Measurements from ENCODE around the gene TPTE.
"Not testable (repeated sequence)": the region's sequence is repeated elsewhere in the genome, so short reads cannot be mapped to it uniquely, and the experiment has no call there.

Gene TPTE

DNA sequence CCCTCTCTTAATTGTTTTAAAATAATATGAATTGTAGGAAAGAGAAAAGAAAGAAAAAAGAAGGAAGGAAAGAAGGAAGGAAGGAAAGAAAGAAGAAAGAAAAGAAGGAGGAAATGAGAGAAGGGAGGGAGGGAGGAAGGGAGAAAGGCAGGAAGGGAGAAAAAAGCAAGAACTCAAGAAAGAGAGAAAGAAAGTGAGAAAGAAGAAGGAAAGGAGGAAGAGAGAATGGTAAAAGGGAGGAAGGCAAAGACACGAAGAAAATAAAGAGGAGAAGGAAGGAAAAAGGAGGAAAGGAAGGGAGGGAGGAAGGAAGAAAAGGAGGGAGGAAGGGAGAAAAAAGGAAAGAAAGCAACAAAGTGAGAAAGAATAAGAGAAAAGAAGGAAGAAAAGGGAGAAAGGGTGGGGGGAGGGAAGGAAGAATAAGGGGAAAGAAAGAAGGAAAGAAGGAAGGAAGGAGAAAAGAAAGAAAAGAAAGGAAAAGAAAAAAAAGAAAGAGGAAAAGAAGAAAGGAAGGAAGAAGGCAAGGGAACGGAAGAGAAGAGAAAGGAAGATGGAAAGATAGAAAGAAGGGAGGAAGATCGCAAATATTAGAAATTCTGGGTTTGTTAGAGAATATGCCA is 95.9 kb downstream of the TPTE start:
- not testable (repeated sequence) for DNase-seq

DNA sequence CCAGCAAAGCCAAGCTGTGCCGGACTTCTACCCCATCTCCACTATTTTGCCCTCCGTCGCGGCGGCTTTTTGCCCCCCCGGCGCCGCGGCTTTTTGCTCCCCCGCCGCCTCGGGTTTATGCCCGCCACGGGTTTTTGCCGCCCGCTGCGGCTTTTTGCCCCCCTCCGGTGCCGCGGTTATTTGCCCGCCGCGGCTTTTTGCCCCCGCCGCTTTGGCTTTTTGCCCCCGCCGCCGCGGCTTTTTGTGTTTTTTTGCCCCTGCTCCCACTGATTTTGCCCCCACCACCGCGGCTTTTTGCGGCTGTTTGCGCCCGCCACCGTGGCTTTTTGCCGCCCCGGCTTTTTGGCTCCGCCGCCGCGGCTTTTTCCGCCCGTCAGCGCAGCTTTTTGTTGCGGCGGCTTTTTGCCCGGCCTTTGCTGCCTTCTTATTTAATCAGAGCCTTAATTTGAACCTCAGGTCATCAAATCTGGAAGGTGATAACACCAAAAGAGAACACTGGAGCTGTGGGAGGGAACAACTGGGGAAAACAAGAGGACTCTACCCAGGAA is 106.0 kb downstream of the TPTE start:
- DNase-seq: no peak

DNA sequence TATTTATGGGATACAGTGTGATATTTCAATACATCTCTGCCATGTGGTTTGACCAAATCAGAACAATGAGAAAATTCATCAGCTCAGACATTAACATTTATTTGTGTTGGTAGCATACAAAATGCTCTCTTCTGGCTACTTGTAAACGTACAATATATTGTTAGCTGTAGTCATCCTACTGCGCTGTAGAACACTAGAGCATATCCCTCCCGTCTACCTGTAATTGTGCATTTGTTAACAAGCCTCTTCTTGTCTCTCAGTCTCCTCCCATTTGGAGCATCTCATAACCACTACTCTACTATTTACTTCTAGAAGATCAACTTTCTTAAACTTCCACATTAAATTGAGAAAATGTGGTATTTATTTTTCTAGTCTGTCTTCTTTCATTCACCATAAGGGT is 107.9 kb downstream of the TPTE start:
- DNase-seq: not testable (repeated sequence)

DNA sequence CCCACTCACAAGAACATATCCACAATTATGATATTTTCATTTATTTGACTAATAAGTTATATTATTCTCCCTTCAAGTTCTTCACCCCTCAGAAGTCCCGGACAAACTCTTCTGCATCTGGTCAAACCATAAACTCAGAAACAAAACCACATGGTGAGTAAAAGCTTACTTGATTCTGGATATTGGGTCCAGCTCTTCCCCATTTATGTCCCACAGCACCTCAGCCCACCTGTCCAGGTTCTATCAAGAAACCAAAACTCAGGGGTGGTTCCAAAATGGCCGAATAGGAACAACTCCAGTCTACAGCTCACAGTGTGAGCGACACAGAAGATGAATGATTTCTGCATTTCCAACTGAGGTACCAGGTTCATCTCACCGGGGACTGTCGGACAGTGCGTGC is 109.4 kb downstream of the TPTE start:
- DNase-seq: not testable (repeated sequence)

DNA sequence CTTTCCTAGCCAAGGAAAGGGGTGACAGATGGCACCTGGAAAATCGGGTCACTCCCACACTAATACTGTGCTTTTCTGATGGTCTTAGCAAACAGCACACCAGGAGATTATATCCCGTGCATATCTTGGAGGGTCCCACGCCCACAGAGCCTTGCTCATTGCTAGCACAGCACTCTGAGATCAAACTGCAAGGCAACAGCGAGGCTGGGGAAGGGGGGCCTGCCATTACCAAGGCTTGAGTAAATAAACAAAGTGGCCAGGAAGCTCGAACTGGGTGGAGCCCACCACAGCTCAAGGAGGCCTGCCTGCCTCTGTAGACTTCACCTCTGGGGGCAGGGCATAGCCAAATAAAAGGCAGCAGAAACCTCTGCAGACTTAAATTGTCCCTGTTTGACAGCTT is 109.9 kb downstream of the TPTE start:
- not testable (repeated sequence) for DNase-seq

DNA sequence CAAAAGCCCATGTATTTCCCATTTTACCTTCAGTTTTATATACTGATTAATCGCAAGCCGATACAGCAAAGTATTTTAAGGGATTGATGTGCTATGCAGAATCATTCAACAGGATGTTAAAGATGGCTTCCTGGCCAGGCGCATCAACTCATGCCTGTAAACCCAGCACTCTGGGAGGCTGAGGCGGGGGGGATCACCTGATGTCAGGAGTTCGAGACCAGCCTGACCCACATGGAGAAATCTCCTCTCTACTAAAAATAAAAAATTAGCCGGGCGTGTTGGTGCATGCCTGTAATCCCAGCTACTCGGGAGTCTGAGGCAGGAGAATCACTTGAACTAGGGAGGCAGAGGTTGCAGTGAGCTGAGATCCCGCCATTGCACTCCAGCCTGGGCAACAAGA is 116.8 kb downstream of the TPTE start:
- DNase-seq: not testable (repeated sequence)

DNA sequence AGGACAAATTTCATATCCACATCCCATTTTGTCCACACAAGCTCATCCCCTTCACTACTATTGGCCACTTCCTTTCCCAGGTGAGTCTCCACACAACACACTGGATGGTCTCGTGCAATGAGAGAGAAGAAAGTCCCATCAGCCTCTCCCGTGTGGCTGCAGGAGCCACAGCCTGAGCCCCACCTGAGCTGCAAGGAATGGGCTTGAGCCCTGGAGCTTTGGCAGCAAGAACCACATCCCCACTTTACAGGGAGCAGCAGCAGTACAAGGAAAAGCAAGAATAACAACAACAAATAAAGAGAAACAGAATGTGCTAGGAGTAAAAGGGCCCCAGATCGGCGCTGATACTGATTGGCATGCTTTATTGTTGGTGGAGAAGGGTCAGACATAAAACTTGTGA is 117.7 kb downstream of the TPTE start:
- no peak for DNase-seq

DNA sequence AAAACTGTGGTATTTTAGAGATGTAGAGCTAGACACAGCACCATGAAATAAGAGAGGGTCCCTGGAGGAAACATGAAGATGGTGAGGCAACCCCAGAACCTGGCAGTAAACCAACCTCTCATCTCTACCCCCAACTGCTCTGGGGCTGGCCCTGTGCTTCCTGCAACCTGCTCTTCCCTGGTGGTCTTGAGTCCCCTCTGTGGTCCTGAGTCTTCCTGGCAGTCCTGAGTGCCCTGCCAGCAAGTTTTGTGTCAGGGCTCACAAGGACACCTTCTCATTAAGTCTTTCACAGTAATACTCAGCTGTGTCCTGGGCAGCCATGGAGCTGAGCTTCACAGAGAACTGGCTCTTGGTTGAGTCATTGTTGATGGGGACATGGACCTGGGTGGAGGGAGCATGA is 118.4 kb downstream of the TPTE start:
- not testable (repeated sequence) for DNase-seq

DNA sequence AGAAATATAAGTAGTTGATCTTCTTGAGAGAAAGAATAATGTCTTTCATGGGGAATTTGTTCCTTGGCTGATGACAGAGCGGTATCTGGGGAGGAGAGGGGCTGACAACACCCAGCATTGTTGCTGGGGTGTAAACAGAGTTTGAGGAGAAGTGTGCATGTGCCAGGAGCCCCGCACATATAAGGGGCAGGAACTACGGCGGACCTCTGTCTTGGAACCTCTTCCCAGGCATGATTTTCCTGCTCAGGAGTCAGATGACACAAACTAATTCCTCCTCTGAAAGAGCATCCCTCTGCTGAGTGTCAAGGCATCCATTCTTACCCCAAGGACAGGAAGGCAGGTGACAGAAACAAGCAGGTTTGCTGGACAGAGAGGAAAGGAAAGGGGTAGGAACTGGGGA is 119.1 kb downstream of the TPTE start:
- DNase-seq: no peak

DNA sequence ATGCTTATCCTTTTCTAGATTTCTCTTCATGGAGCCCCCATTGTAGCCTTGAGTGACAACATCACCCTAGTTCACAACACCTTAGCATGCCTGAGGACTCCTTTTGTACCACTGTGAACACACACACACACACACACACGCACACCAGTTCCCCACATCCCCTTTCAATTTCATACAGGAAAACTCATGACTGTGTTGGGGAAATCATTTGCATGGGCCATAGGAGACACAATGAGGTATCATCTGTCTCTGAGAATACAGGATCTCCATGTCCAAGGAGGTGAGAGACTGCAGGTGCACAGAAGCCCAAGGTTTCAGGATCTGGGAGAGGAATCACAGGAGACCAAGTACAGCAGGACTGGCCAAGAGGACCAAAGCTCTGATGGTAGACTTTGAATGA is 119.7 kb downstream of the TPTE start:
- DNase-seq: no peak

DNA sequence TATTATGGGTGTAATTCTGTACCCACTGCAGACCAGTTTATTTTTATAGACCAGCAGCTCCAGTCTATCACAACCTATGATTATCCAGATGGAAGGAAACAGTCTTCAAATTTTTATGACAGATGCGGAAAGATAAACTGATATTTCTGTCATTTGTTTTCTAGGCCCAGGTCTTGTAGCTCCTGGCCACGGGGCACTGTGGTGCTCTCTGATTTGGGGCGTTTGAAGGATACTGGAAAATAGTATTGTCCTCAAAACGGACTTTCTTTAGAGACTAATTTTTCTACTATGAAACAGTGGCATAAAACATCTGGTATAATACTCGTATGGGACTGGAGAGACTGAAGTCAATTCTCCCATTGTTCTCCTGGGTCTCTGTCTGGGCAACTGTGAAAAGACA is 124.3 kb downstream of the TPTE start:
- DNase-seq: not testable (repeated sequence)

DNA sequence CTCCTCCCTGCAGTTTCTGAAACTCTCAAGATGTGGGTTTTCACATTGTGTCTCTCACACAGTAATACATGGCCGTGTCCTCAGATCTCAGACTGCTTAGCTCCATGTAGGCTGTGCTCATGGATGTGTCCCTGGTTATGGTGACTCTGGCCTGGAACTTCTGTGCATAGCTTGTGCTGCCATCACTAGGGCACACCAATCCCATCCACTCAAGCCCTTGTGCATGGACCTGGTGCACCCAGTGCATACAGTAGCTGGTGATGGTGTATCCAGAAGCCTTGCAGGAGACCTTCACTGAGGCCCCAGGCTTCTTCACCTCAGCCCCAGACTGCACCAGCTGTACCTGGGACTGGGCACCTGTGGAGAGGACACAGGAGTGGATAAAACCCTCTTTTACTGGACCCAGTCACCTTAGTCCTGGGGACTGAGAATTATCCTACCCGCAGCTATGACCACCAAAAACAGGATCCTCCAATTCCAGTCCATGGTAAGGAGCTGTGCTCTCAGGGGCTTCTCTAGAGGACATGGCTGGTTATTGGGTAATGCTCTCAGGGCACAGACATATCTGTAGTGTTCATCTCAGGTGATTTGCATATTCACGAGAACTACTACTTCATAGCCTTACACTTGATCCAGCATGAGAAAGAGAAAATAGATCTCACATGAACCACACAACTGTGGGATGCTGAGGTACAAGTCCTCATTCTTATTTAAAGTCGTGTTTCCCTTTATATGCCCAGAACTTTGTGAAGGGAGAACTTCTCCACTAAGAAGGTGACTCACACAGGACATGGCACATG is 128.2 kb downstream of the TPTE start:
- DNase-seq: not testable (repeated sequence)

DNA sequence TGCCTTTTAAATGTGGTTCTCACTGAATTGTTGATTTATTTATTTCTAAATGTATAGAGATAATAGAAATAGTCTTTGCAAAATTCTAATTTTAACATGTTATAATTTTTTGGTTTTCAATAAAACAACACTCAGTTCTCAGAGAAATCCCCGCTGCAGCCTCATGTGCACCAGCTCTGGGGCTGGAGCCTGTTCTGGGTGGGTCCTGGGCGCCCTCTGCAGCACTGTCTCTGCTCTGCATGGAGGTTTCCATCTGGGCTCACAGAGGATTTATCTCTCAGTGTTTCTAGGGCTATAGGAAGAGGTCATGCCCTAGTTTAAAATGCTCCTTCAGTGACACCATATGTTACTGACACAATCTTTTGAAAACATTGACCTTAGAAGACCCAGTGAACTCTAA is 128.9 kb downstream of the TPTE start:
- DNase-seq: not testable (repeated sequence)

Measured in NCI-H2227 treated with DMSO at 0.1 percent for 48 hours (cell line).